GM12873 (cell line): ENCODE results near the gene PPCS.

Source experiments
- TF ChIP-seq, protein P1 (sequence below): IDR thresholded peaks from 2 replicates; pipeline ENCODE4 v1.5.1; 2012; ENCODE audit warnings: low read depth, mild to moderate bottlenecking, moderate library complexity, low read length, control low read depth; ENCODE audit not compliant: insufficient read depth; ENCODE audit errors: missing control alignments

PPCS gene

GRCh38 chr1:42431514-42431913 lies 24.8 kb upstream of the PPCS start:
- TF ChIP-seq, protein P1, sequence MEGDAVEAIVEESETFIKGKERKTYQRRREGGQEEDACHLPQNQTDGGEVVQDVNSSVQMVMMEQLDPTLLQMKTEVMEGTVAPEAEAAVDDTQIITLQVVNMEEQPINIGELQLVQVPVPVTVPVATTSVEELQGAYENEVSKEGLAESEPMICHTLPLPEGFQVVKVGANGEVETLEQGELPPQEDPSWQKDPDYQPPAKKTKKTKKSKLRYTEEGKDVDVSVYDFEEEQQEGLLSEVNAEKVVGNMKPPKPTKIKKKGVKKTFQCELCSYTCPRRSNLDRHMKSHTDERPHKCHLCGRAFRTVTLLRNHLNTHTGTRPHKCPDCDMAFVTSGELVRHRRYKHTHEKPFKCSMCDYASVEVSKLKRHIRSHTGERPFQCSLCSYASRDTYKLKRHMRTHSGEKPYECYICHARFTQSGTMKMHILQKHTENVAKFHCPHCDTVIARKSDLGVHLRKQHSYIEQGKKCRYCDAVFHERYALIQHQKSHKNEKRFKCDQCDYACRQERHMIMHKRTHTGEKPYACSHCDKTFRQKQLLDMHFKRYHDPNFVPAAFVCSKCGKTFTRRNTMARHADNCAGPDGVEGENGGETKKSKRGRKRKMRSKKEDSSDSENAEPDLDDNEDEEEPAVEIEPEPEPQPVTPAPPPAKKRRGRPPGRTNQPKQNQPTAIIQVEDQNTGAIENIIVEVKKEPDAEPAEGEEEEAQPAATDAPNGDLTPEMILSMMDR, result no peak

DNA sequence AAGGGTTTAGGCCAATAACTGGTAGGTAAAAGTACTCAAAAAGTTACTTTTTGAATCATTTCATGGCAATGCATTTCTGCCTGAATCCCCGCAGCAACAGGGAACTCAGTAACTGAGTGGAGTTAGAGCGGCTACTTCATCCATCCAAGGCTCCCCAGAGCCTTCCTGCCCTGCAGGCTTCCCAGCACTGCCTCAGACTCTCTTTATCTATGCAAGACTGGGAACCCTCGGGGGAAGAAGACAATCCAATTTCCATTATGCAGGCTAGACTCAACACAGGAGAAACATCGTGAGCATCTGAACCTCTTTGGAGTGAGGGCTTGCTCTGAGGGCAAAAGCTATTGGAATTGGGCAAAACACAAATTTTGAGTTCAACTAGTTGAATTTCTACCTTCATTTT lies 23.6 kb upstream of the PPCS start:
- TF ChIP-seq, protein P1, result no peak

DNA sequence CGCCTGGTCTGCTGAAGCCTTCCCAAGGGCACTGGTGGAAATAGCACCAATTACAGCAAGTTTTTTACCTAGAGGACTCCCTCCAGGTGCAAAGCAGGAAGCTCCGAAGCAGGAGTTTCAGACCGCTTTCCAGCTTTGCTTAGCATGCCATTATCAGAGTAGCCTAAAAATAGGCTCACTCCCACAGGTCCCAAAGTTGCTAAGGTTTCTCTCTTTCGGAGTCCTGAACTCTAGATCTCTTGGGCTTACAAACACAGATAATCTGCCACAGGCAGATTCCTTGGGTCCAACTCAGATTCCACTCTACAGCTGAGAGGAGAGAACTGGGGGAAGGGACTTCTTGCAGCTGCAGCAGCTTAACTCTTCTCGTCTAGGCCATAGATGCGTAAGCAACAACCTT lies 23.0 kb upstream of the PPCS start:
- TF ChIP-seq, protein P1, result no peak

GRCh38 chr1:42434340-42434739 lies 22.0 kb upstream of the PPCS start:
- TF ChIP-seq, protein P1, result no peak

GRCh38 chr1:42439940-42440339 lies 16.4 kb upstream of the PPCS start:
- TF ChIP-seq, protein P1, result no peak

- TF ChIP-seq, protein P1, result no peak
These were observed 13.7 kb upstream of the PPCS start for GRCh38 chr1:42442662-42443061.

- TF ChIP-seq, protein P1, result no peak
These were observed 7.1 kb upstream of the PPCS start for GRCh38 chr1:42449256-42449655.
